Stomach (tissue), 4 donors: ENCODE measurements around the gene HESX1.

ENCODE experiments used
- CTCF ChIP-seq, 7 experiments: fragments of 450-650 bp in 4 of 7; fragments of 200-600 bp in 3 of 7; sonication (generic) in 3 of 7; IDR thresholded peaks; one replicate each; pipeline ENCODE4 v1.5.1; 2016 to 2019; ENCODE audit warnings: antibody characterized with exemption in 7 of 7, control low read depth in 2 of 7, mild to moderate bottlenecking in 1 of 7
- EP300 ChIP-seq: sonication (generic); formaldehyde crosslinking; IDR thresholded peaks from one replicate; pipeline ENCODE4 v1.6.1; 2017; ENCODE audit warnings: antibody characterized with exemption
- POLR2A ChIP-seq, 4 donors: fragments of 450-650 bp; IDR thresholded peaks; one replicate each; pipeline ENCODE4 v1.6.1; 2016; ENCODE audit warnings: antibody characterized with exemption in 4 of 4, control low read depth in 2 of 4, mild to moderate bottlenecking in 1 of 4, moderate library complexity in 1 of 4
- POLR2AphosphoS5 ChIP-seq, 3 donors: sonication (generic); formaldehyde crosslinking; IDR thresholded peaks; one replicate each; pipeline ENCODE4 v1.6.1; 2016; ENCODE audit warnings: antibody characterized with exemption in 3 of 3

- no peak for TF ChIP-seq CTCF (IDR thresholded peaks at IDR 0.05)
- TF ChIP-seq POLR2A (IDR thresholded peaks at IDR 0.05): no peak
- TF ChIP-seq POLR2AphosphoS5 (IDR thresholded peaks at IDR 0.05): no peak
- no peak for TF ChIP-seq EP300
Measured at GRCh38 chr3:57160765-57161538, 38.8 kb downstream of the HESX1 start.
